ENCODE measurements around the gene MAP3K9.

Gene MAP3K9

DNA sequence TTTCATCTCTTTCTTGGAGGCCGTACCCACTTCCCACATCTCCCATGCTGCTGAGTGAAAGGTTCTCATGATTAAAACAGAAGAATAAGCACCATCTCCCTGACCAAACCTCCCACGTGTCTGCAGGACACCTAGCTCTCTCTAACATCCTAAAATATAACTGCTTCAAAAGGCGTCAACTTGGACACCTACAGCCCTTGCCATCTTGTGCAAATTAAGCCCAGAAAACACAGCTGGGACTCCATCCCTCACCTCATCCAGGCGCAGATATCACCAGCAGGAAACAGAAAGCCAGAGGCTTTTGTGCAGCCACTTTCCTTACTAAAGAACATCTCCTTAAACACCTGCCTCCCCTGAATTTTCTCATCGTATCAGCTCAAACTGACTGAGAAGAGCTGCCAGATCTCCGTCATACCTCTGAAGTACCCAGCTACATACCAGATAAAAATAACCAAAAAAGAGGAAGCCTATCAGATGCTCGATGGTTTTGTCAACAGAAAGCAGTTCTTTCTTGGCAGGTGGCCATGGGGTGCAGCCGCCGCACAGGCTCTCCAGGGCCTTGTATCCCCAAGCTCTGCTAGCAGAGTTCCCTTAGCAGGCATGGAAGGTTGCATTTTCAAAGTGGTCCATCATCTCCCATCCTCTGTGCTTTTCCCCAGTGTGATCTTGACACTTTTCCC lies 28.8 kb downstream of the MAP3K9 start:
- peak; percentile 84 for DNase-seq

DNA sequence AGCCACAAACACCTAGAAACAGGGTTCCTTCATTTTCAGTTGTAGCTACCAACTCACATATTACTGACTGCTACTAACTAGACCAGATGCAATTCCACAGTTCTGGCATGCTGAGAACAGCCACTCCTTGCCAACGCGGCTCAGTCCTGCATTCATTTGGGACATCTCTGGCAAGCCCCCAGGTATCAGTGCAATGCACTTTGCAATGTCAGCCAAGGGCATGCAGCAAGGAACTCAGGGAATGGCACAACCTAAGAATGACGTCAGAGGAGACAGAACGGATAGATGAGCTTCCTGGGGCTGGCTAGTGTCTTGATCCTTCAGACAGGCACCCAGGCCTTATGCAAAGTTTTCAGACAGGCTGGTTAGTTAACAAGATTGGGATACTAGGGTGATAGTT lies 29.6 kb downstream of the MAP3K9 start:
- DNase-seq = no peak

DNA sequence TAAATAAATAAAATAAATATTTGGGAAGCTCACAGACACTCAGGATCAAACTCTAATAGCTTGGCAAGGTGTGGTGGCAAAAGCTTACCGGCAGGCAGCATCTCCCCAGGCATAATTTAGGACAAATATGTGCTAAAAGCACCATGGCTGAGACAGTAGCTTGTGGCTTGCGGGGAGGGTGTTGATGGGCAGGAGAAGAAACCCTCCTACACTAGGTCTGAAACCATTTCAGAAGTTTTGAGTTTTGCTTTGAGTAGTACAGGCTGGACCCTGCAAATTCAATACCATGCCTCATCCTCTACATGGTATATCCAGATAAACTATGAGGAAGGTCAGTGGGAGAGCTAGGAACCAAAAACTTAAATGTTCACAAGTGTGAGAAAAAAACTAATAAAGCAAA lies 33.1 kb downstream of the MAP3K9 start:
- no peak for DNase-seq

DNA sequence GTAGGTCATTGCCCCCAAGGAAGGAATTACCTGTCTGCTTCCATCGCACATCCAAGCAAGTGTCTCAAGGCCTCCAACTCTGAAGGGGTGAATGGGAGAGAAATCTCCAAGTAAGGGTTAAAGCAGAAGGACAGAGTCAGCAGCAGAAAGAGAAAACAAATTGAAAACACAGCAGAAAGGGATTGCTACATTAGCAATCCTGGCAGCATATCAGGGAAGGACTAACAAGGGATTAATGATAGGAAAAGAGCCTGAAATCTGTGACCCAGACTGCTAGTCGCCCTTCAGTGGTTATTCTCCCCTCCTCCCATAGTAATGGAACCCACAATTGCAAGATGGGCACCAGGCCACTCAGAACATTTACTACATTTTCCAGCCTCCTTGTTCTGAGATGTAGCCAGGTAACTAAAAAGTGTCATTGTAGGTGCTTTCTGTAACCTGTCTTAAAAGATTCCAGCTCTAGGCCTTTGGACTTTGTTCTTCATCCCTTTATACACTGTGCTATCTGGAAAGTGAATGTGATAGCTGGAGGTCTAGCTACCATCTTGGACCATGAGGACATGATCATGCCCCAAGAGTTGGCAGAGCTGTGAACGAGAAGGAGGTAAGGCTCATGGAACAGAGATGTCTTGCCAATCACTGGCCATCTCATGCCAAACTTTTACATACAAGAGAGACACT lies 36.0 kb downstream of the MAP3K9 start:
- no peak for DNase-seq

DNA sequence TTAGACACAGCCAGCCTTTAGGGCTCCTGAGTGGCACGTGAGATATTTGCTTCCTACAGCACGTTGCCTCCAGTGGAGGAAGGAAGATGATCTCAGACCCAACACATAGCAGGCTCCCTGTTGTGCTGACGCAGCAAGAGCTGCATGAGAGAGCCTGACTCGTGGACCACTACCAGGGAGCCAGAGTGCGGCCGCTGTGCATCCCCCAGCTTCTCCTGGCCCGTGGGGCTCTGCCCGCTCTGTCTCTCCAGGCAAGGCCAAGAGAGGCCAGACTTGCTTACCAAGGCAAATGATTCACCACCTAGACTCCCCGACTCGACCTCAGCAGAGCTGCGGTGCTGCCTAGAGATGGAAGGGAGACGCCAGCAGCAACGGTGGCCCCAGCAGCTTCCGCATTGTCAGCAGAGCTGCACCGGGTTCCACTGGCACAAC lies 37.5 kb downstream of the MAP3K9 start:
- no peak for DNase-seq

DNA sequence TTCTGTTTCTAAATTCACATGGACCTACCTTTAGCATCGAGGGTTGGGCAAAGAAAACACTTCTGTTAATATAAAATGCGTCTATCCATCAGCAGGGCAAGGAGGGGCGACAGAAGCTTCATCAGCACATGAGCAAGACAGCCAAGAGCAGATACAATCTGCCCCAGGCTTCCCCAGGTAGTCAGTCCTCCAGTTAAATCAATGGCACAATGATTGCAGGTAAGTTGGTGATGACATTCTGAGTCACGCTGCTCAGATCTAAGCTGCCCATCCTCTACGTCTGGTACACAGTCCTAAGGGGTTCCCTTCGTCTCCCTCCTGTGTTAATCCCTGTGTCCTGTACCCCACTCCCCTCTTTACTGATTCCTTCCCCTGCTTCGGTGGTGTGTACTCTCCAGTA lies 38.8 kb downstream of the MAP3K9 start:
- no peak for DNase-seq

DNA sequence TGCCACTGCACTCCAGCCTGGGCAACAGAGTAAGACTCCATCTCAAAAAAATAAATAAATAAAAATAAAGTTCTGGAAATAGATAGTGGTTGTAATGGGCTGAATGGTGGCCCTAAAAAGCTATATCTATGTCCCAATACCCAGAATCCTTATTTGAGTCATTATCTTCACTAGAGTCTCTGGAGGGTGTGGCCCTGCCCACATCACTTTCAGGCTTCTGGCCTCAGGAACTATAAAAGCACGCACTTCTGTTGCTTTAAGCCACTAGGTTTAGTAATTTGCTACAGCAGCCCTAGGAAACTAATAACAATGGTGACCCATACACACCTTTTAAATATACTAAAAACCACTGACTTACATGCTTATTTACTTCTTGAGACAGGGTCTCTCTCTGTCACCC lies 49.9 kb downstream of the MAP3K9 start:
- peak; percentile 11 for DNase-seq

DNA sequence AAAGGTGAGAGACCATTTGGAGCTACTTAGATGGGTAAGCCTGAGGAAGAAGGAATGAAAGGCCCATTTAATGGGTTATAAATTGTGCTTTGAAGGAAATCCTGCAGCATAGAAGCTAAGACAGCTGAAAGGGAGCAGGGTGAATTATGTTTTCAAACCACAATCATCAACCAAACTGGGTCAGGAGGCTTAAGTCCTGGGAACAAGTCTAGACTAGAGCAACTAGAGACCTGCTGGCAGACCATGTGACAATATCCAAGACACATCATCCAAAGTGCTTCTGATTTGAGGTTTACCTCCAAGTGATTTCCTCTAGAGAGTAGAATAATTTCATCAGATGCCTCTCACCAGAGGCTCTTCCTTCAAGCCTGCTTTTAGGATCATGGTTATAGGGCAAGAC lies 53.7 kb downstream of the MAP3K9 start:
- DNase-seq = no peak

DNA sequence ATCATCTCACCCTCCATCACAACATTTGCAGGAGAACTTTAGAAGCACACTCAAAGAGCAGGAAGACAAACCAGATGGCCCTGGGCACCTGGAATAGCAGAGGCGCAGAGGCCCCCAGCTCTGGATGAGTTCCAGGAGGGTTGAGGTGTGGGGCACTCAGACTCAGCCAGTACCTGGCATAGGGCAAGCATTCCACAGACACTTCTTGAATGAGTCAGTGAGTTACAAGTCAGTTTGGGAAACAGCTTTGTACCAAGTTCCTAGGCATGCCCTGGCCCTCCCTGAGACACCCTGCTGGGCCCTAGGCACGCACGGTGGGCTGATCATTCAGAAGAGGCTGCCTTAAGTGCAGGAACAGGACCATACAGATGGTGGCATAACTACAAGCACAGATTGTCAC lies 54.3 kb downstream of the MAP3K9 start:
- DNase-seq = no peak

DNA sequence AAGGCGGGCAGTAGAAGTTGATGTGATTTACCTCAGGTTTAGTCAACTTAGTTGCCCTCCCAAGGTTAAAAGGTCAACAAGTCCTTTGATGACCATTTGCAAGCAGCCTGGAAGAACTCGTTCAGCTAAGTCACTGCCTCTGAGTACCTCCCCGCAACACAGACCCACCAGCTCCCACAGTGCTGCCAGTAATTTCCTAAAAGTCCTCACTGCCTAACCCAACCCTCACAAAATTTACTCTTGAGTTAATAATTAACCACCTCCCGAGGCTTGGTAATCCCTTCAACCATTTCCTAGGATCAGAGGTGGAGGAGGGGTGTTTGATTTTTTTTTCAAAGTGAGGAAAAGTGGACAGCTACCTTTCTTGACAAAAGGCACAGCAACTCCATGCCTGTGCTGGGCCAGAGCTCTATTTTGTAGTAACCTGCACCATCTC lies 55.8 kb downstream of the MAP3K9 start:
- no peak for DNase-seq

DNA sequence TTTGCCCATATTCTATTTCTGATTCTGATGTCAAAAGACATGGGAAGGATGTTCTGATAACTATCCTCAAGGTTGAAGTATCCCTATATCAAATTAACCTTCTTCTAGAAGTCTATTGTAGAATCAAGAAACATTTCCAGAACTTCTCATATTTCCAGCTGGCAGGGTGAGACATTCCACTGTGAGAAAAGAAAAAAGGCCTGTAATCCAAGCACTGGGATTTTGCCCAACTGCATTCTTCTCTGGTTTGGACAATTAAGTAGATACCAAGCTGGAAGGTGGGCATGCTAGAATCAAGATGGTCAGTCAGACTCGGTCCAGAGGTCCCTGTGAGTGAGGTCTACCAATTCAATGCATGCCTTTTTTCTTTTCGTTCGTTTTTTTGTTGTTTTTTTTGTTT lies 60.9 kb downstream of the MAP3K9 start:
- no peak for DNase-seq

DNA sequence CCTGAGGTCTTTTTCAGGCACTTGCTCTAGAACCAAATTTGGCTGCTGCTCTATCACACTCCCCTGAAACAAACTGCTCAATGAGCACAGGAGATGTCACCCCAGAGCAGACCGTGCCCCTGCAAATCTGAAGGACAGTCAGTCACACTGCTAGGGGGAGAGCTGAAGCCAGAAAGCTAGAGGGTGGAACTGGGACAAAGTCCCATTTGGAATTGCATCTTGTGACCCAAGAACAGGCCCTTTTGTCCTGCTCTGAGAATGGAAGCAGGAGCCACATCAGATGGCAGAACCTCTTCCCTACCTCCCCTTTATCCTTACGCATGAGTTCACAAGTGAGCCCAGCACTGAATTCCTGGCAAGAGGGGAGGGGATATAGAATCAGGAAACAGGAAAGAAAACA lies 64.7 kb downstream of the MAP3K9 start:
- no peak for DNase-seq

DNA sequence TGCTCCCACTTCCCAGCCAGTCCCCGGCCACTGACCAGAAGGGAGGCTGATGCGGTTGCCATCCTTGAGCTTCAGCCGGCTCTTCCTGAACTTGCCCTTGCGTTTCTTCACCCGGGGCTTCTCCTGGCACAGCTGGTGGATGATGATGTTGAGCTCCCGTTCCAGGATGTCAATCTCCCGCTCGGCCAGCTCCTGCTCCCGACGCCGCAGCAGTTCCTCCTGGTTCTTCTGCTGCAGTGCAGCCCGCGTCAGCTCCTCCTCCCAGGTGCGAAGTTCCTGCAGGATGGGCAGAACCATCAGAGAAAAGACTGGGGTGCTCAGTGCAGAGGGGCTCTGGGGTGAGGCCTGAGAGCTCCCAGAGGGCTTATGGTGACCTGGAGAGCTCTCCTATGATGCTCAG lies 67.0 kb downstream of the MAP3K9 start:
- no peak for DNase-seq

DNA sequence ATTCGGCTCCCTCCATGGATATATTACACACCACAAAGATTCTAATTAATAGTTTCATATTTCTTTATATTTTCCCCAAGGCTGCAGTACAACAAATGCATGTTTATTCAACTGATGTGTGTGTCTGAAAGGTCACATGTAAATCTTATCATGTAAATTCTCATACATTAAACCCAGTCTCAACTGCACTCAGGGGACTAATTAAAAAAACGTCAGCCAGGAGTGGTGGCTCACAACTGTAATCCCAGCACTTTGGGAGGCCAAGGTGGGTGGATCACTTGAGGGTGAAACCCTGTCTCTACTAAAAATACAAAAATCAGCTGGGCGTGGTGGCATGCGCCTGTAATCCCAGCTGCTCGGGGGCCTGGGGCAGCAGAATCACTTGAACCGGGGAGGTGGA lies 67.8 kb downstream of the MAP3K9 start:
- DNase-seq = no peak

DNA sequence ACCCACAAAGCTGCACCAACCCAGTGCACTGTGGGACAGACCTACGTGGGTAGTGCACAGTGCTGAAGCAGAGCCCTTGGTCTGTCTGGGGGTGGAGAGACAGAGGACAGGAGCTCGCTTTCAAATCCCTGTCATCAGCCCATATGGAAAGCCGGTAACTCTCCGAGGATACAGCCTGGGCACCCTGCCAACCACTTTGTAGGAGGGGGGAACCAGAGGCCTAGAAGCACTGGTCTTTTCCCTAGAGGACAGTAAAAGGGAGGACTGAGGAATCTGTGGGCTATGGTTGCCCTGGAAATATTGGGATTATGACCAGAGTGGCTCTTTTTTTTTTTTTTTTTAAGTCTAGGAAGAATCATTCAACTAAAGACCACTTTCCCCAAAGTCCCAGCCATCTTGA lies 74.3 kb downstream of the MAP3K9 start:
- no peak for DNase-seq

DNA sequence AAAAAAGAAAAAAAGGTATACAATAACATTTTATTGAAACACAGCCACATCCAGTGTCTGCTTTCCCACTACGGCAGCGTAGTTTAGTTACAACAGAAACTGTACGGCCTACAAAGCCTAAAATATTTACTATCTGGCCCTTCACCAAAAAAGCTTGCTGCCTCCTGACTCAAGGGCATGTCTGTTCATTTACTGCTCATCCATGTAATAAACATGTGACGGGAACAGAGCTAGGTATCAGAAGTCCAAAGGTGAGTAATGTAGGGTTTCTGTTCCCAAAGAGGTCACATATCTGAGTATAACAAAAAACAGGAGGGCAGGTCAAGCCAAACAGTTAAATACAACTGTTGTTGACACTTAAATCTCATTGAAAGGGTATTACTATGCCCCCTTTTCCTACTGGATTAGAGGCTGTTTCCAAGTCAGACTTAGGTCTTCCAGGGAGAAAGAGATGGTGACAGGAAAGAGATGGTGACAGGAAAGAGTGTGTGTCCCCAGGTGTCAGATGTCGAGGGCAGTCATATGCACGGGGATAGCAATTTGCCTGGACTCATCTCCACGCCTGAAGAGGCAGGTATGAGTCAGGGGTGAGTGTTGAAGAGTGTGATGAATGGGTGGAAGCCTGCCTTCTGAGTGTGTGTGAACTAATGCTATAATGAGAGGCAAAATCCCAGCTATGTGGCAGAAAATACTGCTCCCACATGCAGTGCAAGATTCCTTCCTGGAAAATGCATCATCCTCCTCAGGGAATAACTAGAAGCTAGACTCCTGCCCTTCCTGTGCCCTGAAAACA lies 77.7 kb downstream of the MAP3K9 start:
- no peak for DNase-seq

DNA sequence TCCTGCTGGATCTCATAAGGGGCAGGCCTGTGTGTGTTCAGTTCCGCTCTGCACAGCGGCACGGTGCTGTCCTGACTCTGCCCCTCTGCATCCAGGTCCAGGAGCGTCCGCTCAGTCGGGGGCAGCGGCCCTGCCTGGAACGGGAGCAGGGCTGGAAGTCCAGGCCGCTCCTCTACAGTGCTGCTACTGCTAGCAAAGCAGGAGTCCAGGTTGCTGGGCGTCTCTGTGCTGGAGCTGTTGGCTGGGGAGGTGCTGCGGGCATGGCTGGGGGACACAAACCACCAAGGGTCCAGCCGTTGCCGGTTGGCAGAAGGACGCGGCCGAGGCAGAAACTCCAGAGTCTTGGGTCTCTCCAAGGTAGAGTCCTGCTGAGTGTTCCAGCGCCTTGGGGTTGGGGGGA lies 78.9 kb downstream of the MAP3K9 start:
- no peak for DNase-seq

DNA sequence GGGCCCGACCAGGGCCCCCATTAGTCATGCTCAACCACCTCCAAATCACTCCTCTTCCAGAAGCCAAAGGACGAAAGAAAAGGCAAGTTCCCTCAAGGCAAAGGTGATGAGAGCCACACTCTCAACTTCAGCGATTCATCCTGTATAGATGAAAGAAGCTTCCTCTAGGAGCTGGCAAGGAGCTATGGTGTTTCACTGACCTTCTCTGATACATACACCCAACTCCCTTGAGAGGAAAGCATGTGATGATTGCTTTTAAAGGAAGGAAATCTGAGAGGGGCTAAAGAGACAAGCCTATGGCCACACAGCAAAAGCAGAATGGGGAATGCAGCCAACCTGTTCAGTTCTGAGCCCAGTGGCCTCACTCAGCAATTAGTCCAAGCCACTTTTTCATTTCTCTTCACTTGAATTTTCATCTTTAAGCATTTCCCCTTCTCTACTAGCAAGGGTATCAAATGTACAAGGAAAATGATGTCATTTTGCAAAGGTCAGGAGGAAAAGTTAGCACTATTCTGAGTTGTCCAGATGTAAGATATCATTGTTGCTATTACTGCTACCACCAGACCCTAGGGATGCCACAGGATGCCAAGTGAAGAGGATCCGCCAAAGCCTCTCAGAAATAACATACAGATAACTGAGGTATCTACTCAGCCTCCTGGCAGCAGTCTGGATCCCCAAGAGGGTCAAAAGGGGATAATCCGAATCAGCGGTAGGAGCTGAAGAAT lies 82.5 kb downstream of the MAP3K9 start:
- no peak for DNase-seq

DNA sequence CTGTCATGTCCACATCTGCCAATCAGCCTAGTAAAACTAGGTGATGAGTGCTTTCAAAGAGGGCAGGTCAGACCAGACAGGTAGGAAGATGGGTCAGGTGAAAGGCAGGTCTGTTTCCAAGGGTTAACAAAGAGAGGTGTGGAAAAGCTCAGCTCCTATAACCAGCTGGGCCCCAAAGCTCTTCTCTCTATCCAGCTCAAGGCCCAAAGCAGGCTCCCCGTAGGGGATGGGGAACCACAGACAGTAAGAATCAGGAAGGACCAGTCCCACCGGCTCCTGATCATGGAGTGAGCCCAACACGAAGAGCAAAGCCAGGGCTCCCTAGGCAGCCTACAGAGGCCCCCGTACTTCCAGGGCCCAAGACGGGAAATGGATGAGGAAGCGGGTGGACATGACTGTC lies 84.4 kb downstream of the MAP3K9 start:
- no peak for DNase-seq

DNA sequence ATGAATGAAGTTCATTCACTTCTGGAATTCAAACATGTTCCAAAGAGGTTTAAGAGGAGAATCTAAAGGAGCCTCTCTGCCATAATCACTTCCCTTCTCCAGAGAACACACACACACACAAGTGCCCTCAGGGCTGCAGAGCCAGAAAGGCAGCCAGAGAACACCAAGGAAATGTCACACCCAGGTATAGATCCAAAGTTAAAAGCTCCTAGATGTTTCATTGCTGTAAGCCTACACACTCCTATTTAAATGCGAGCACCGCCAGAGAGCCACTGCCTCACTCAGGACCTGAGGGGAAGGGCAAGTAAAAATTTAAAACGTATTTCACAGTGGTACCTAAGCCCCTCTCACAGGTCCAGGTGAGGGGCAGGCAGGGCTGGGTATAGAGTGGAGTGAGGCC lies 85.2 kb downstream of the MAP3K9 start:
- DNase-seq = no peak

DNA sequence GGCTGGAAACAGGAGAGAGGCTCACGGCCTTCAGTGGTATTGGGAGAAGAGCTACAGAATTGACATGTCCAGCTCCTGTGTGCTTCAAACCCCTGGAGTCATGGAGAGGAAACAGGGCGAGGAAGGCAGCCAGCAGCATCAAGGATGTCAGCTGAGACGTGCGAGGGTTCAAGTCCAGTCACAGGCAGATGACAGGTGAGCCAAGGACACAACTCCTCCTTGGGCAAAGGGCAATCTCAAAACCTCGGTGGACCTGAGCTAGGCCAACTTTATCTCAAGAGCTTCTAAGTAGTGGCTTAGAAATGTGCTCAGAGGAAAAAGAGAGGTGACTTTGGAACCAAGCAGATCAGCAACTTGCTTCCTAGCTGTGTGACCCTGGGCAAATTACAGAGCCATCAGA lies 86.0 kb downstream of the MAP3K9 start:
- DNase-seq = no peak

DNA sequence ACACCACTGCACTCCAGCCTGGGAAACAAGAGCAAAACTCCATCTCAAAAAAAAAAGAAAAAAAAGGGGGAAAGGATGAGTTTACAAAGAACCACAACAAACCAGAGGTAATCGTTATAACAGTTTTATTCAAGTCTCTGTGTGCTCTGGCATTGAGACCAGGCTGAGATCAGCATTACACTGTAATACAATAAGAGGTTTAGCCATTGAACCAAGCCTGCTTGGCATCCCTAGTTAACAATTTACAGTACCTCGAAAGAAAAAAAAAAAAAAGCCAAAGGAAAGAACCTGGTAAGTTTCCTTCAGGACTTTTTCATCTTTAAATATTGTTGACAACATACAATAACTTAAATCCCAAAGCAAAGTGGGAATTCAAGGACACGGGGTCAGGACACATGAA lies 86.9 kb downstream of the MAP3K9 start:
- no peak for DNase-seq

DNA sequence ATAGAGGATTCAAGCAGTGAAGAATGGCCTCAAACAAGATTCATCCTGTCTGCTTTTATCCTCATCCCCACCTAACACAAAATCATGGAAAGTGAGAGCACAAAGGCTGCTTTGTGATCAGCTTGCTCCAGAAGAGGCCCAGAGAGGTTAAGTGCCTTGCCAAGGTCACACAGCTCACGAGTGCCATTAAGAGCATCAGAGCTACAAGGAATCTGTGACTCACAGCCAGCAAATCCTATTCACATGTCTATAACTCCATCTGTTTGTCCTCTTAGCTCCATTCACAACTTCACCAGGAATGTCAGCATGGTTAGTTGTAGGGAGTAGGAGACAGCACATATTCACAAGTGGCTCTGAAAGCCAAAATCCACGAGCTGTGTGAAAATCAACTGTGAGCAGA lies 87.8 kb downstream of the MAP3K9 start:
- DNase-seq = no peak
